ENCODE results near the gene ZNF580.
A peak's percentile ranks its signal among the peaks of the same experiment; 100 is the strongest.

ZNF580 gene

DNA sequence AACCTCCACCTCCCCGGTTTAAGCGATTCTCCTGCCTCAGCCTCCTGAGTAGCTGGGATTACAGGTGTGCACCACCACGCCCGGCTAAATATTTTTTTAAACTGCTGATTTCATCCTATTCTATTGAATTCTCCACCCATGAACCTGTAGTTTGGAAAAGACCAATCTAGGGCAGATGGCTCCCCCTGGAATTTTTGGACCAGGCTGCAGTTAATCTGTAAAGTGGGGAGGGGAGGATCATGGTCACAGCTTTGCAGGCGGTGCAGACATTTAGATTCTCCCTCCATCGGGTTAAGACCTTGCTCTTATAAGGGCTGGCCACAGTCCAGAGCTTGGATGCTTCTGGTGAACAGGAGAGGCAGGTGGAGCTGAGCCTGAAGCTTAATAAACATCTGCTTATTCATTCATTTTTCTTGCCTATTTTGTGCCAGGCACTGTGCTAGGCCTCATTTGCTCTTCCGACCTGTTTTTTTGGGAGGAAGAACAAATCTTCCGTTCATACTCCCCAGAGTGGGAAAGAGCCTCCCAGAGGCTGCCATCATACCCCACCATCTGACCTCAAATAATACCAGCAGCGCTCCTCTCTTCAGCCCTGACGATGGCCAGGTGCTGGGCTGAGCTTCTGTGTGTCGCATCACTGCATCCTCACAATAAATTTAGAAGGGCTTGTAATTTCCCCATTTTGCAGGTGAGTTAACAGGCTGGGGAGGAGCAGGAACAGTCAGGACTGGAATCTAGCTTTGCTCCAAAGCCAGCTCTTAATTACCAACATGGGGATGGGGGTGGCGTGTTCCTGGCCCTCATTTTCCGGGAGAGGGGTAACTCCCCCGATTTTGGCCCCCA lies 6.3 kb downstream of the ZNF580 start:
- no peak for DNase-seq (ENCODE audit: low read depth in 2 of 2)

DNA sequence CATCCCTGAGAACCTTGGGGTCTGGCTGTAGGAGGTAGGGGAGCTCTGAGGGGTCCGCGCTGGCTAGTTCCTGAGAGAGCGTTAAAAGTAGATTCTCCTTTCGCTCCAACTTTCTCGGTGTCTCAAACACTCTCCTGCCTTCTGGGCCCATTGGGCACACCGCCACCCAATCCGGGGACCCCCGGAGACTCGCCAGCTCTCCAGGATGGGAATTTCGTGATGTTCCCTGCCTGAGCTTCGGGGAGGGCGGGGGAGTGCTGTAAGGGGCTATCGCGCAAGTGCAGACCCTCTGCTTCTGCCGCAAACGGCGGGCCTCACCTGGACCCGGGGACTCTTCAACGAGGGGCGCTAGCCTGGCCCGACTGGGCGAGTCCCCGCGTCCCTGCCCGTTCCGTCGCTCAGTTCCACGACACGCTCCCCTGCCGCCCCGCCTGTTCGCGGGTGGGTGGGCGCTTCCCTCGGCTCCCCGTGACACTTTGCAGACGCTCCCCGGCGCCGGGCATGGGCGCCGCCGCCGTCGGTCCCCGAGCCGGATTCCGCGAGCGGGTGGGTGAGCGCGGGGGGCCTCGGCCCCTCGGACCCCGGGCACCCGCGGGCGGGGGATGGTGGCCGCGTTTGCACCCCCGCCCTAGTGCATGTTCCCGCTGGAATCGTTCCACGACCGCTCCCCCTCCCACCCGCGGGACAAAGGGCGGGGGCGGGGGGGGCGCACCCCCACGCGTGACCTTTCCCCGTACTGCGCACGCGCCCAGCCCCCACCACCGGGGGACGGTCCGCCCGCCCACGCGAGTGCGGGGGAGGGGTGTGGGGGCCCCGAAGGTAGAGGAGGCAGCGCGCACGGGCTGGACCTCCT lies 7.2 kb downstream of the ZNF580 start, which contains the start of gene CCDC106:
CCDC106 (plus strand) TSS at position 481 of the 853 bp plus-strand sequence. CDS start 835 bp downstream, outside the sequence.
- DNase-seq (ENCODE audit: low read depth in 2 of 2): peak in 1 of 2 donors; percentile 34

- no peak for DNase-seq (ENCODE audit: low read depth in 2 of 2)
Measured at GRCh38 chr19:55648585-55649267, 7.9 kb downstream of the ZNF580 start.

- no peak for DNase-seq (ENCODE audit: low read depth in 2 of 2)
Measured at GRCh38 chr19:55649268-55650125, 8.7 kb downstream of the ZNF580 start.

- no peak for DNase-seq (ENCODE audit: low read depth in 2 of 2)
Measured at GRCh38 chr19:55650126-55650557, 9.3 kb downstream of the ZNF580 start.

GRCh38 chr19:55650602-55651230 lies 9.9 kb downstream of the ZNF580 start:
- no peak for DNase-seq (ENCODE audit: low read depth in 2 of 2)

GRCh38 chr19:55651236-55651635 lies 10.4 kb downstream of the ZNF580 start:
- DNase-seq (ENCODE audit: low read depth in 2 of 2): no peak

GRCh38 chr19:55652311-55653128 lies 11.7 kb downstream of the ZNF580 start:
- no peak for DNase-seq (ENCODE audit: low read depth in 2 of 2)

GRCh38 chr19:55653651-55654322 lies 13.0 kb downstream of the ZNF580 start:
- DNase-seq (ENCODE audit: low read depth in 2 of 2): peak; percentile 94 to 98

DNA sequence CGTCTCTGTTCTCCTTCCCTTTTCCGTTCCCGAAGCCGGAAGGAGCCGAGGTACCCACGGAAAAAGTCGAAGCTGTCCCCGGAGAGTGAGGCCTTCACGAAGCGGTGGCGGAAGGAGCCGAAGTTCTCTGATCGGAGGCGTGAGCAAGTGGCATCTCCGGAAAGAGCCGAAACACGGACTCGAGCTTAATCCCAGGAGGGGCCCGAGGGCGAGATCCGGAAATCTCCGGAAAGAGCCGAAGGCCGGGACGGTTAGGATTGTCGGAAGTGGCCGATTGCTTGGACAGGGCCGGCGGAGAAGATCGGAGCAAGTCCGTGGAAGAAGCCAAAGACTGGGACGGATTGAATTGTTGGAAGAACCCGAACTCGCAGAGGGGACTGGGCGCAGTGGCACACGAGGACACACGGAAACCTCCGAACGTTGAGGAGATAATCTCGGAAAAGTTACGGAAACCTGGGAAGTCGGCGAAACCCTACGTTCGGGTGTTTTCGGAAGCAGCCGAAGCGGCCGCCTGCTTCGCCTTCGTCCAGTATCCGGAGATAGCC lies 13.6 kb downstream of the ZNF580 start:
- DNase-seq (ENCODE audit: low read depth in 2 of 2): peak; percentile 99

DNA sequence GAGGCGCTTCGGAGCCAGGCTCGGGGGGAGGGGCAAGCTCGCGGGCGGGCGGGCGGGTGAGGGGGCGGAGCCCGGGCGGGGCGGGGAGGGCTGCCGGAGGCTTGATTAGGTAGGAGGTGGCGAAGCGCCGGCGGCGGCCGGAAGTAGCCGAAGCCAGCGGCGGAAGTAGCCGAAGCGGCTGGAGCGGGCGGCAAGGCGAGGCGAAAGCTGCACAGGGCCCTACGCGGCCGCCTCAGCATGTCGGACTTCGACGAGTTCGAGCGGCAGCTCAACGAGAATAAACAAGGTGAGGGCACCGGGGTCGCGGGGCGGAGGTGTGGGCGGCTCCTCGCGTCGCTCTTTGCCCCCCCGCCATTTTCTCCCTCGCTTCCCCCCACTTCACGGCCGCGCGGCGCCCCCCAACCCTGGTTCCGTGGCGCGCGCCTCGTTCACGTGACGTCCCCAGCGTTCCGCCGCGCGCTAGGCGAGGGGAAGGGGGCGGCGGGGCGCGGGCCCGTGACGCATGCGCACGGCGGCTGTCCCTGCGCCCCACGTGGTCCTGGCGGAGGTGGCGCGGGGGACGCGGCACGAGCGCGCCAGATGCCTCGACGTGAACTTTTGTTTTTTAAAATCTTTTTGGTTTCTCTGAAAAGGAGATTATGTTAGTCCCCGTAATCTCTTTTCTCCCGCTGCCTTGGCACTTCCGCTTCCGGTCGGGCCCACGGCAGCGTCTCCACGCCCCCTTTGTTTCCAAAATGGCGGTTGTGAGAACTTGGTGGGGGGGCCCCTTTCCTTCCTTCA lies 14.3 kb downstream of the ZNF580 start, which contains the start of gene U2AF2:
U2AF2 (plus strand) TSS at position 168 of the 780 bp plus-strand sequence; CDS start at position 238, 70 bp downstream.
- peak; percentile 94 to 97 for DNase-seq (ENCODE audit: low read depth in 2 of 2)

- no peak for DNase-seq (ENCODE audit: low read depth in 2 of 2)
Measured at GRCh38 chr19:55655648-55656040, 14.8 kb downstream of the ZNF580 start.

- no peak for DNase-seq (ENCODE audit: low read depth in 2 of 2)
Measured at GRCh38 chr19:55656552-55656951, 15.8 kb downstream of the ZNF580 start.

DNA sequence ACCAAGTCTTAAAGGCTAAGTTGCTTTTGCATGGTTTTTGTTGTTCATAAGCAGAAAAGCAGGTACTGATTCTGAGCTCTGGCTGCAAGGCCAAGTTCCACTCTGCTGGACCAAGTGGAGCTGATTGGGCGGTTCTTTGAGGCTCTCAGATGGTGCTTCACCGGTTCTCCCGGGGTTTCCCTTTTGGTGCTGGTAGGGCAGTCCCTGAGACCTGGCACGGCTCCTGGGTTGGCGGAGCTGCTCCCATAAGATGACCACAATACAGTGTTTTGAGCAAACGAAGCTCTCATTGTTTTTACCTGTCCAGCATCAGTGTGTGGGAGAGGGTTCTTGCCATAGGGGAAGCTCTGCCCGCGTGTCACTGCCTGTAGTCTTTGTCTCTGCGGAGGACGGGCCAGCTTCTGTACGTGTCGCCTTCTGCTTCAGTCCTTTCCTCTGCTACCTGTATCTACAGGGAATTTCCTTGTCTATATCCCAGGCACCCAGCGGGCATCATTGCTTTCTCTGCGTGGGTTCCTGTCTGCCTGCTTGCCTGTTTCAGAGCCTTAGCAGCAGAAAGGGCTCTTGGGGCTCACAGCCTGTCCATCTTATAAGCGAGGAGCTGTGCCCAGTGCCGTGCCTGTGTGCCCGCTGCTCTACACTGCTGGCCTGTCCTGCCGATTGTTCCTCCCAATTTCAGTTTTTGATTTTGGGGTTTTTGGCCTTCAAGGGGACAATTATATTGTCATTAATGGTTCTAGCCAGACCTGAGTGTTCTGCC lies 16.4 kb downstream of the ZNF580 start:
- DNase-seq (ENCODE audit: low read depth in 2 of 2): no peak

DNA sequence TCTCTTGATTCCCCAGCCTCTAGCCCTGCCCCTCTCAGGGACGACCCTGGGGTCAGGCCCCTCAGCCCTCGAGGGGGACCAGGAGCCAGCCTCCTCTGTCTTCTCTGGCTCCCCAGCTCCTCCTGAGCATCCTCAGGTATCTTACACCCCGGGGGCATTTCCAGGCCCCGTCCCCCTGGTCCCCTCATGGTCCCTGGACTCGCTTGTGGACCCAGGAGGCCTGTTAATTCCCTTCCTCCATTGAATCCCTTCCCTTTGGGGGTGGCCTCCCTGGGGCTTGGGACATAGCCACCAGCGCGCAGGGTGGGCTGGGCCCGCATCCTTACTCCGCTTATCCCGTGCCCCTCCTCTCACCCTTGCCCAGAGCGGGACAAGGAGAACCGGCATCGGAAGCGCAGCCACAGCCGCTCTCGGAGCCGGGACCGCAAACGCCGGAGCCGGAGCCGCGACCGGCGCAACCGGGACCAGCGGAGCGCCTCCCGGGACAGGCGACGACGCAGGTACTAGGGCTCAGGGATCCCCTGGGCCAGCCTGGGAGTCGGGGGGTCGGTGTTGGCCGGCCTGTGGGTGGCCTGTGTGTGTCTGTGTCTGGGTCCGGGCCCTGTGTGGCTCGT lies 18.2 kb downstream of the ZNF580 start:
- no peak for DNase-seq (ENCODE audit: low read depth in 2 of 2)

DNA sequence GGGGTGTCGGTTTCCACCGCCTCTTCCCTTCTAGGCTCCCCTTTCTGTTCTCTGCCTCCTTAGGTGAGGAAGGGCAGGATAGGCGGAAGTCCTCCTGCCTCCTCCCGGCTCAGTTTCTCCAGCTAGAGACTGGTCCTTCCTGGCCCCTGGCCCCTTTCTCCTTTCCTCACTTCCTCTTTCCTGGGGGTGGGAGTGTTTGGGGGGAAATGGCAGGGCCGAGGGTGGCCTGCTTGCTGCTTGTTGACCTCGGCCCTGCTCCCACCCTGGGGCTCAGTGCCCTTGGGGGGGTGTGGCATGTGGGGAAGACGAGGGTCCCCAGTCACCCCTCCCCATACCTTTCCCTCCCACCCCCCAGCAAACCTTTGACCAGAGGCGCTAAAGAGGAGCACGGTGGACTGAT lies 19.0 kb downstream of the ZNF580 start:
- DNase-seq (ENCODE audit: low read depth in 2 of 2): no peak

GRCh38 chr19:55660404-55660803 lies 19.6 kb downstream of the ZNF580 start:
- no peak for DNase-seq (ENCODE audit: low read depth in 2 of 2)
